ENCODE data around the gene KATNAL2.

The KATNAL2 gene, protein sequence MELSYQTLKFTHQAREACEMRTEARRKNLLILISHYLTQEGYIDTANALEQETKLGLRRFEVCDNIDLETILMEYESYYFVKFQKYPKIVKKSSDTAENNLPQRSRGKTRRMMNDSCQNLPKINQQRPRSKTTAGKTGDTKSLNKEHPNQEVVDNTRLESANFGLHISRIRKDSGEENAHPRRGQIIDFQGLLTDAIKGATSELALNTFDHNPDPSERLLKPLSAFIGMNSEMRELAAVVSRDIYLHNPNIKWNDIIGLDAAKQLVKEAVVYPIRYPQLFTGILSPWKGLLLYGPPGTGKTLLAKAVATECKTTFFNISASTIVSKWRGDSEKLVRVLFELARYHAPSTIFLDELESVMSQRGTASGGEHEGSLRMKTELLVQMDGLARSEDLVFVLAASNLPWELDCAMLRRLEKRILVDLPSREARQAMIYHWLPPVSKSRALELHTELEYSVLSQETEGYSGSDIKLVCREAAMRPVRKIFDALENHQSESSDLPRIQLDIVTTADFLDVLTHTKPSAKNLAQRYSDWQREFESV

GRCh38 chr18:46917108-46917802, at the start of gene KATNAL2, which contains the start of gene PIAS2:
Gene KATNAL2 (plus strand): TSS chr18:46917602. CDS start chr18:46946873, 29,271 bp downstream.
Gene PIAS2 (minus strand): TSS chr18:46917507. CDS start chr18:46917345, 162 bp downstream.
- DNase-seq = peak; percentile 43

DNA sequence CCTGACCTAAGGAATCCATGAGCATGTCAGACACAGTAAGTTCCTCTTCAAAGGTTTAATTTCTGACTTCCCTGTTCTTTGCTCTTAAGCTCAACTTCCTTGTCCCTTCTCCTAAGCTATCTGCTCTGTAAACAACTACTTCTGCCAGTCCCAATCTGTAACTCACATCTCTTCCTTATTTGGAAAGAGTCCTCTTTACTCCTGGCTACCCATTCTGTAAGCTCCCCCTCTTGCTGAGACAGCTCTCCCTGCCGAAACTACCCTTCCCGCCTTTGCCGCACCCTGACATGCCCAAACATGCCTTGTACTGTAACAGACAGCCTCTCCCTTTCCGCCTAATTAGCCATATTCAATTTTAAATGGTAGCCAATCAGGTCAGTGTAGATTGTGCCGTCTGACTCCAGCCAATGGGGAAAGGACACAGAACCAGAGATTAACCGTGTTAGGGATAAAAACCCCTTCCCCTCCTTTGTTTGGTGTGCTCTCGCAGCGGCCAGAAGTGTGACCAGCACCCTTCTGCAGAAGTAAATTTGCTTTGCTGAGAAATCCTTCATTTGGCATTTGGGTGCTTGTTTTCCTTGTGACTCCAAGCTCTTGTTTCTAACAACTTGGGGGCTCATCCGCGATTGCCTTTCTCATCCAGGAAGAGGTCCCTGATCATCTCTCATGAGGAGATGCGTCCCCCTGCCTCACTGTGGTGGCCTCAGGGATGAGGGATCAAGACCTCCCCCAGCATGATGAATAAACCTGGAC, 49.1 kb upstream of the KATNAL2 start:
- DNase-seq = no peak

DNA sequence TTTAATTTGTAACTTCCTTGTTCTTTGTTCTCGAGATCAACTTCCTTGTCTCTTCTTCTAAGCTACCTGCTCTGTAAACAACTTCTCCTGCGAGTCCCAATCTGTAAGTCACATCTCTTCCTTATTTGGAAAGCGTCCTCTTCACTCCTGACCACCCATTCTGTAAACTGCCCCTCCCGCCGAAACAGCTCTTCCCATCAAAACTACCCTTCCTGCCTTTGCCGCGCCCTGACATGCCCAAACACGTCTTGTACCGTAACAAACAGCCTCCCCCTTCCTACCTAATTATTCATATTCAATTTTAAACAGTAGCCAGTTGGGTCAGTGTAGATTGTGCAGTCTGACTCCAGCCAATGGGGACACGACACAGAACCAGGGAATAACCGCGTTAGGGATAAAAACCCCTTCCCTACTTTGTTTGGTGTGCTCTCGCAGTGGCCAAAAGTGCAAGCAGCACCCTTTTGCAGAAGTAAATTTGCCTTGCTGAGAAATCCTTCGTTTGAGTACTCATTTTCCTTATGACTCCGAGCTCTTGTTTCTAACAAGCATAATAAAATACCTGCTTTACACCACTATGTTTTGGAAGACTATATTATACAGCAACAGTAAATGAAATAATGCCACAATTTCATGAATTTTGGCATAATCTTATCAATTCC, 39.9 kb upstream of the KATNAL2 start:
- DNase-seq = no peak

GRCh38 chr18:46883180-46883579, 34.2 kb upstream of the KATNAL2 start:
- no peak for DNase-seq

- DNase-seq = no peak
Observed at GRCh38 chr18:46886893-46887292, 30.5 kb upstream of the KATNAL2 start.

GRCh38 chr18:46888965-46889364, 28.4 kb upstream of the KATNAL2 start:
- DNase-seq = no peak

GRCh38 chr18:46891742-46892214, 25.6 kb upstream of the KATNAL2 start:
- DNase-seq = no peak

- no peak for DNase-seq
Observed at GRCh38 chr18:46892842-46893241, 24.6 kb upstream of the KATNAL2 start.

GRCh38 chr18:46893360-46893759, 24.0 kb upstream of the KATNAL2 start:
- no peak for DNase-seq

DNA sequence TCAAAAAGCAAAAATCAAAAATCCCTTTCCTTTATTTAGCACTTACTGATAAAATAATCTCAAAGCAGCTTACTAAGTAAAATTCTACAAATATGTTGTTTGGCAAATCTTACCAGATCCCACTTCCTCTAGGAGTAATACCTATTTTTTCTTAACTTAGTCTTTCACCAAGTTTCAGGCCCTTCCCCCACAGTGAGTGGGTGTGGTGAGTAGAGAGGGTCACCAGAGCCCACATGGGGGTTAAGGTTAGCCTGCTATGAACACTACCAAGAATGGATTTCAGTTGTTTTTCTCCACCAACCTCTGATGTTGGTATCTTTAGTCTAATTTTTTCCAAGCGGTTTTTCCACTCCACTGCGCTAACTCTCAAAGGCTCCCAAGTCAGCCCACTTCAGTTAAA, 23.3 kb upstream of the KATNAL2 start:
- DNase-seq = no peak

DNA sequence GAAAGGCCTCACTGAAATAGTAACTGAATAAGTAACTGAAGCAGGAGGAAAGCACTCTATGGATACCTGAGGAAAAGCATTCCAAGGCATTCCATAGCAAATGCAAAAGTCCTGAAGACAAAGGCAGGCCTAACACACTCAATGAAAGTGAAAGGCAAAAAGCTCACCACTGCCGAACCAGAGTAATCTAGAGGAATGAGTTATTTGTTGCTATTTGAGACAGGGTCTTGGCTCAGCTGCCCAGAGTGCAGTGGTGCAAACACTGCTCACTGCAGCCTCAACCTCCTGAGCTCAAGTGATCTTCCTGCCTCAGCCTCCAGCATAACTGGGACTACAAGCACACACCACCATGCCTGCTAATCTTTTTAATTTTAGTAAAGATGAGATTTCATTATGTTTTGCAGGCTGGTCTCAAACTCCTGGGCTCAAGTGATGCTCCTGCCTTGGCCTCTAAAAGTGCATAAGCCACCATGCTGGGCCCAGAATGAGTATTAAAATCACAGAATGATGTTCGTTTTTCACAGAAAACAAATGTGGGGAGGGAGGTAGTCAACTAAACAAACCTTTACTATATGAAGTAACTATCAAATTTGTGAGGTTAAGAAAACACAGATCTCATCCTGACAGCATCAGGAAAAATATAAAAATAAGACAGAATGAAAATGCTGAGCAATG, 18.0 kb upstream of the KATNAL2 start:
- DNase-seq = no peak

GRCh38 chr18:46903406-46903805, 14.0 kb upstream of the KATNAL2 start:
- no peak for DNase-seq

GRCh38 chr18:46909497-46909896, 7.9 kb upstream of the KATNAL2 start:
- no peak for DNase-seq

DNA sequence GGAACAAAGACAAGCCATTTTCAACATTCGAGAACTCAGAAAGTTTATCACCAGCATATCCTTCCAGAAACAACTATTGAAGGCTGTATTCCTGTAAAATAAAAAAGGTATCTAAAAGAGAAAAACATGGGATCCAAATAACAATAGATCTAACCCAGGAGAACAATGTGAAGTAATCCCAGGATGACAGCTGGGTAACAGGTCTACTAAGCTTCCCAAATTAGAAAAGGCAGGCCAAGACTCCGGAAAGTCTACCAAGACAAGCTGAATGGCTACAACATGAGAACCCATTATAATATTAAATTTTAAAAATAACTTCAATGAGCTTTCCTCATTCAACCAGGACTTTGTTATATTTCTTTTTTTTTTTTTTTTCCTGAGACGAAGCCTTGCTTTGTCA, 6.5 kb upstream of the KATNAL2 start:
- no peak for DNase-seq

DNA sequence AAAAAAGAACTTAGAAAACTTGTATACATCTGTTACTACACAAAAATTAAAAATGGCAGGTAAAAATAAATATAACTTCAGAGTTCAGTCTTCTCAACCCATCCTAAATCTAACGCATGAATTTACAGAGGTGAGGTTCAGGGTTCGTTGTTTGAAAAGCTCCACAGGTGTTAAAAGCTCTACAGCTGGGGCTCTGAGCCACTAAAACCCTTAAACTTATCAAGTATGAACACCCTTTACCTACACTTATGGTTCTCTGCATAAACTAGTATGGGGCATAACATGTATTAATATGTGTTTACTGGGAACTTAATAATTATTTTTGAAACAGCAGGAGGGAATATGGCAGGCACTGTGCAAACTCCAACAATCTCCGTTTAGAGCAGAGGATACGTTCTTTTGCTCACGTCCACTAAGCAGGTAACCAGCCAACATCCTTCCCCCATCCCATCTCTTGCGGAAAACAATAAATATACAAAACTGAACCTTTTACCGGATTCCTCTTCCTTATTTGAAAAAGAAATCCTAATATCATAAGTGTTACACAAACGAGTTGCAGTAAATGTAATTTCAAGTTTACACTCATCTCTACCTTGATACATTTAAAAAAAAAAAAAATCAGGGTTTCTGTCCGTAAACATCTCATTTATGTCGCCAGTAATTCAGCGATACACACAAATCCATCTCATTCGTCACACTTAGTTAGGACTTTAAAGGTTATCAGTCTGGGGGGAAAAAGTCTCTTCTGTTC, 1.4 kb upstream of the KATNAL2 start:
- no peak for DNase-seq

GRCh38 chr18:46916551-46917107, 773 bp upstream of the KATNAL2 start:
- peak; percentile 6 for DNase-seq

GRCh38 chr18:46917803-46918600, 600 bp downstream of the KATNAL2 start:
- no peak for DNase-seq

GRCh38 chr18:46920067-46920466, 2.7 kb downstream of the KATNAL2 start:
- no peak for DNase-seq

DNA sequence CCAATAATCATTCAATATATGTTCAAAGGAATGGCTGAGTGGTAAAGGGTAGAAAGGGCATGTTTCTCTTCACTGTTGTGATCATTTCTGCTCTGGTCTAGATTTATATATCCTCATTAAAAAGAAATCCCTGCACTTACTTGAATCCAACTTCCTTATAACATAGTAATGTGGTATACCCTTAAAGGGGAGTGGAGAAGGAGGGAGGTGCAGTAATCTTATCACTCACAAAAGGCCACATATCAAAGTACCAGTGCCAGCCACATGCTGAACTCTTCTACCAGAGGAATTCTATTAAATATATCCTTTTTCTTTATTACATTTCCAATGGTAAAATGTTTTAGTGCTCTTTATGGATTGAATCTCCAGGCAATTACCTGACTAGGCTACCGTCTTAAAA, 3.3 kb downstream of the KATNAL2 start:
- DNase-seq = no peak
